NB4 (cell line): ENCODE data around the gene TNXB.
A peak's percentile ranks its signal among the peaks of the same experiment; 100 is the strongest.

Source experiments
- DNase-seq: peaks from one replicate; pipeline ENCODE4 v3.0.0; 2010; ENCODE audit warnings: low read depth
- H3K4me3 ChIP-seq: one replicate; pipeline ENCODE4 v1.5.1; 2011; ENCODE audit warnings: mild to moderate bottlenecking, low read depth, low read length, moderate library complexity
- CTCF ChIP-seq: IDR thresholded peaks from one replicate; pipeline ENCODE4 v1.5.1; 2012; ENCODE audit warnings: low read depth, low read length
- MAX ChIP-seq: IDR thresholded peaks from 2 replicates; pipeline ENCODE4 v1.6.1; 2011; ENCODE audit warnings: low read depth, low read length
- MYC ChIP-seq: IDR thresholded peaks from 2 replicates; pipeline ENCODE4 v1.6.1; 2011; ENCODE audit warnings: low read depth, low read length
- POLR2A ChIP-seq: IDR thresholded peaks from 2 replicates; pipeline ENCODE4 v1.6.1; 2011; ENCODE audit warnings: mild to moderate bottlenecking; ENCODE audit not compliant: insufficient read length; ENCODE audit errors: extremely low read depth

The TNXB gene

GRCh38 chr6:32076321-32076809 lies 32.8 kb downstream of the TNXB start:
- TF ChIP-seq MYC (no peak), POLR2A (no peak), CTCF (no peak), MAX (no peak)
- no peak overlapping the region for H3K4me3 ChIP-seq
- DNase-seq: peak; percentile 82

GRCh38 chr6:32075781-32076180 lies 33.4 kb downstream of the TNXB start:
- peak; percentile 36 for DNase-seq
- H3K4me3 ChIP-seq: no peak overlapping the region
- no peak for TF ChIP-seq POLR2A
- no peak for TF ChIP-seq CTCF

GRCh38 chr6:32074996-32075532 lies 34.1 kb downstream of the TNXB start:
- TF ChIP-seq MAX (no peak), MYC (no peak), CTCF (no peak), POLR2A (no peak)
- DNase-seq: no peak
- H3K4me3 ChIP-seq: no peak overlapping the region

- TF ChIP-seq CTCF: no peak
- no peak for TF ChIP-seq POLR2A
- TF ChIP-seq MYC: no peak
- no peak for TF ChIP-seq MAX
- no peak for DNase-seq
- no peak overlapping the region for H3K4me3 ChIP-seq
Observed at GRCh38 chr6:32073613-32074012, 35.5 kb downstream of the TNXB start.

- H3K4me3 ChIP-seq: no peak overlapping the region
- TF ChIP-seq CTCF (no peak), POLR2A (no peak), MYC (no peak), MAX (no peak)
- no peak for DNase-seq
Observed at GRCh38 chr6:32073101-32073500, 36.0 kb downstream of the TNXB start.
